ENCODE results near the gene IPO11.

GRCh38 chr5:62375627-62376026 lies 36.9 kb upstream of the IPO11 start:
- no peak for TF ChIP-seq CTCF (IDR thresholded peaks at IDR 0.05 in 8 of 11, conservative IDR thresholded peaks at IDR 0.05 in 3 of 11)
- TF ChIP-seq POLR2A (IDR thresholded peaks at IDR 0.05): no peak
- TF ChIP-seq POLR2AphosphoS5 (IDR thresholded peaks at IDR 0.05): no peak

Data from spleen (tissue), 7 donors.